Fibroblast of upper back skin (primary cell): ENCODE results near the gene C6orf47.
"Not testable (repeated sequence)": the region's sequence is repeated elsewhere in the genome, so short reads cannot be mapped to it uniquely, and the experiment has no call there.

ENCODE experiments used
- DNase-seq: peaks from one replicate; pipeline ENCODE4 v3.0.0-alpha.2; 2013

The C6orf47 gene, protein sequence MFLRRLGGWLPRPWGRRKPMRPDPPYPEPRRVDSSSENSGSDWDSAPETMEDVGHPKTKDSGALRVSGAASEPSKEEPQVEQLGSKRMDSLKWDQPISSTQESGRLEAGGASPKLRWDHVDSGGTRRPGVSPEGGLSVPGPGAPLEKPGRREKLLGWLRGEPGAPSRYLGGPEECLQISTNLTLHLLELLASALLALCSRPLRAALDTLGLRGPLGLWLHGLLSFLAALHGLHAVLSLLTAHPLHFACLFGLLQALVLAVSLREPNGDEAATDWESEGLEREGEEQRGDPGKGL

GRCh38 chr6:31660381-31661261 is at the start of gene C6orf47:
Gene C6orf47 (minus strand): TSS chr6:31660778. CDS start chr6:31659947, 831 bp downstream.
- peak; percentile 76 for DNase-seq

DNA sequence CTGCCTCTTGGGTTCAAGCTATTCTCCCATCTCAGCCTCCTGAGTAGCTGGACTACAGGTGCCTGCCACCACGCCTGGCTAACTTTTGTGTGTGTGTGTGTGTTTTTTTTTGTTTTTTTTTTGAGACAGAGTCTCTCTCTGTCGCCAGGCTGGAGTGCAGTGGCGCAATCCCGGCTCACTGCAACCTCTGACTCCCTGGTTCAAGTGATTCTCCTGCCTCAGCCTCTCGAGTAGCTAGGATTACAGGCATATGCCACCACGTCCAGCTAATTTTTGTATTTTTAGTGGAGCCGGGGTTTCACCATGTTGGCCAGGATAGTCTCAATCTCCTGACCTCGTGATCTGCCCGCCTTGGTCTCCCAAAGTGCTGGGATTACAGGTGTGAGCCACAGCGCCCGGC is 48.6 kb upstream of the C6orf47 start:
- not testable (repeated sequence) for DNase-seq

GRCh38 chr6:31708224-31708623 is 47.6 kb upstream of the C6orf47 start:
- no peak for DNase-seq

- no peak for DNase-seq
Measured at GRCh38 chr6:31707701-31708100, 47.1 kb upstream of the C6orf47 start.

- DNase-seq = no peak
Measured at GRCh38 chr6:31706599-31706998, 46.0 kb upstream of the C6orf47 start, which contains the start of gene LY6G6F. Gene LY6G6F (plus strand): TSS chr6:31706866. CDS start chr6:31706907, 41 bp downstream.

DNA sequence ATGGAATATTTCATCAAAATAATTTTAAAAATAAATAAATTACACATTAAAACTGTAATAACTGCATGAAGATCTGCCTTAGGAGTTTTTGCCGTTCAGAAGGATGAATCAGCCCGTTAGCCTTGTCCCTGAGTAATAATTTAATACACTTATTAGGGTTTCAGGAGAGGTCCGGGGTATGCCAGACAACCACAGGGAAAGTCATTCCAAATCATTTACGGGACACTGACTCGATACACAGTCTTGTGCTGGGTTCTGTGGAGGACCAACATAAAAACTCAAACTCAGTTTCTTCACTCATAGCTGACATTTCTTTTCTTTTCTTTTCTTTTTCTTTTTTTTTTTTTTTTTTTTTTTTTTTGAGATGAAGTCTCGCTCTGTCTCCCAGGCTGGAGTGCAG is 45.4 kb upstream of the C6orf47 start:
- no peak for DNase-seq

GRCh38 chr6:31702819-31703716 is 42.5 kb upstream of the C6orf47 start, which contains the start of gene ABHD16A:
Gene ABHD16A (minus strand): TSS chr6:31703324. CDS start chr6:31703281, 43 bp downstream.
- DNase-seq = peak; percentile 98

DNA sequence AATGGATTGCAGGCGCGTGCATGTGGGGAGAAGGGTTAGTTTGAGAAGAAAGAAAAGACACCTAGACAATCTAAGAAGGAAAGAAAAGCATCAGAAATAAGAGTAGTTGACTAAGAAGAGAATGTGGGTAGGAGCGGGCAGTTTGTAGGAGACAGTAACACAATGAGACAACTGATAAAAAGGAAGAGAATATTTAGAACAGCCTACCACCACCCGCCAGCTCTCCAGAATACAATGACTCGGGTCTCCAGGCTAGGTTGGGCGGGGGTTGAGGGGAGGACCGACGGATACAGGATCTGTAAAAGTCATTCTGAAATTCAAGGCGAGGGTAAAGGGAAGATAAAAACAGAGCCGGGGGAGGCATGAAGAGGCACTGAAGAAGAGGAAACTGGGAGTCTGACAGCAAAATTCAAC is 41.8 kb upstream of the C6orf47 start:
- DNase-seq = no peak

DNA sequence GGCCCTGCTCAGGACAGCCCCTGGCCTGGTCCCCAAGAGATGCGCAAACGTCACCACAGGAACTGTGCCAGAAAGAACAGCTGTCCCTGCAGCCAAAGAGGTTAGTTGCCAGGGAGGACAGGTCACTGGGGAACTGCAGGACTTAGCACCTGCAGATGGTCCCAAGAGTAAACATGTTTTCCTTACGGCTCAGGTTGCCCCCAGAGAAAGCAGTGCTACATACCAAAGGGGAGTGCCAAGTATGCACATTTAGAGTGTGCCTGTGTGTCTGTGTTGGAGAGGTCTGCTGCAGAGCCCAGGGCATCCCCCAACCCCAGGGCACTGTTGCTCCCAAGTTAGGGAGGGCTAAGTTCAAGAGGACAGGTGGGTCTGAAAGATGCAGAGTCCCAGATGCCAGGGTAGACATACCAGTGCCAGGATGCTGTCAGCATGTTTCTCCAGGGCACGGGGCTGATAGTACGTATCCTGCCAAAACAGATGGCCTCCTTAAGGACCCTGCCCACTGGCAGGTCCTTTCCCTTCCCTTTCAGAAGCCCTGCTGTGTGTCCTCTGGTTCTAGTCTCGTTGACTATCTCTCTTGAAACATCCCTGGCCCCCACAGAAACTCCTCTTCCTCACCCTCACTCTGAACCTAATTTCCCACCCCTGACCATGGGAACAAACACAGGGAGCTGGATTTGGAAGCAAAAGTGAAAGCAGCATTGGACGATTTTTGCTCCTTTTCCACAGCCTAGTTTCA is 41.3 kb upstream of the C6orf47 start:
- DNase-seq = no peak

- no peak for DNase-seq
Measured at GRCh38 chr6:31700740-31701401, 40.3 kb upstream of the C6orf47 start.

GRCh38 chr6:31697555-31697954 is 37.0 kb upstream of the C6orf47 start:
- DNase-seq = no peak

- DNase-seq = no peak
Measured at GRCh38 chr6:31693535-31693934, 33.0 kb upstream of the C6orf47 start.

- no peak for DNase-seq
Measured at GRCh38 chr6:31692886-31693285, 32.3 kb upstream of the C6orf47 start.

- DNase-seq = no peak
Measured at GRCh38 chr6:31692353-31692752, 31.8 kb upstream of the C6orf47 start.

DNA sequence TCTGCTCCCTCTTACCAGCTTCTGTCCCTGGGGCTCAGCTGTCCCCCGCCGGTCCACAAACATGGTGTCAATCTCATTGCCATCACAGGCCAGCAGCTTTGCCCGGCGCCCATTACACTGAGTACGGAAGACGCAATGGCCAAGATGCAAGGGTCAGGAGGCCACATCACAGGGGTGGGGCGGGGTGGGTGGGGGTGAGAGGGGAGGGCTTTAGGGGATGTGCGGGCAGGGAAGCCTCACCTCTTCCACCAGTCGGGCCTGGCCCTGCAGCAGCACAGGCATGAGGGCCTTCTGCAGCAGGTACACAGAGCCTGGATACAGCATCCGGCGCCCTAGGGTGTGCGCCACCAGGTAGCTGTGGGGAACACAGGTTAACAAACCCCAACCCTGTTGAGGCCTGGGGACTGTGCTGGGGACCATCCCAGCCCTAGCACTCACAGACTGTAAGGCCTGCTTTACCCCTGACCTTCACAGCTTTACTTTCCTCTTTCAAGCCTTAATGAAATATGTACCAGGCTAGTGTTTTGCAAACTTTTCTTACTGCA is 31.1 kb upstream of the C6orf47 start:
- DNase-seq = no peak

- DNase-seq = no peak
Measured at GRCh38 chr6:31691078-31691463, 30.5 kb upstream of the C6orf47 start.

DNA sequence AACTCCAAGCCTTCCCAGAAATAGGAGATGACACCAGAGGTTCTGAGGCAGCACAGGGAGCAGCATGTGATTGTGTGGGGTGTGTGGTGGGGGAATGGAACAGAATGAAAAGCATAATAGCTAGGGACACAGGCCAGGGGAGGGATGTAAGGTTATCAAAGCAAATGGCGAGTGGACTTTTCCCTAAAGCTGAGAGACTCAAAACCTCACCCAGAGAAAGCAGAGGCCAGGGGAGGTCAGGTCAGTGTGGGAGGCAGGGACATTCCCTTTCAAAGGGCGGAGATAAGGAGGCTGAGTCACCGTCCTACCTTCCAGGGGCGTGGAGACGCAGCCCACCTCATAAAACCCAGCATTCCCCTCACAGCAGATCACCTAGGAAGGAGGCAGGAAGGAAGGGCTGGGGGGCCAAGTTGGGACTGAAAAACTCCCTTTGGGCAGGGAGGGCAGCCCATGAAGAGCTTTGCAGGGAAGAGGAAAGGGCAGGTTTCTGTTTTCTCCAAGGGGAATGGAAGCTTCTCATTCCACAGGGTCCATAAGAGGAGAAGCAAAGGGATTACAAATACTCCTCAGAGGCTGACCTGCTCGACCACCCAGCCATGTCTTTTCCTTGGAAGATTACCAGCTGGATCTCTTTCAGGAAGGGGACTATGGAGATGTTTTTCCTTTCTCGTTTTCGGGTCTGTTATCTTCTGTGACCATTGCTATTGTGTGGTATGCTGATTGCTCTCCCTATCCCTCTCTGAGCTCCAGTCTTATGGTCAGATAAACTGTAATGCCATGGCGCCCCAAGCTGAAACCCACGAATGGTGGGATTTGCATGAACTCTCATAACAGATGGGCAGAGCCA is 29.9 kb upstream of the C6orf47 start:
- no peak for DNase-seq

- DNase-seq = no peak
Measured at GRCh38 chr6:31689249-31690110, 28.9 kb upstream of the C6orf47 start.
